NCI-H446 (cell line): ENCODE data around the gene CDYL.

Experiments
- DNase-seq, 2 experiments: peaks; one replicate each; lab custom pipeline; 2025; lab: John Stamatoyannopoulos, UW

CDYL gene

DNA sequence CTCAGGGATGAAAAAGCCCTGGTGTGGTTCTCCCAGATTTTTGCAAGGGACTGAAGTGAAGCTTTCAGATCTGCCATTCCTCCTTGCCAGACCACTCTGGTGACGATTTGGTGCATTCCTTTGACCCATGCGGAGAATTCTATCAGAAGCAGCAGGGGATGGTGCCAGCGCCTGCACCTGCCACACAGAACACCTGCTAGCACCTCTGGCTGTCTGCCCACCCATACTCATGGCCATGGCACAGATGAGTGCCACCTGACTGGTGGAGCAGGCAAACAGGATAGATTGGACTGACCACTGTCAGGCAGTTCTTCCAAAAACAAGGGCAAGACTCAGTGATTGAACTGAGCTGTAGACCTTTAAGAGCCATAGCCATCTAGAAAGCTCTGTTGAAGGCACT lies 107.1 kb downstream of the CDYL start:
- DNase-seq: no peak

DNA sequence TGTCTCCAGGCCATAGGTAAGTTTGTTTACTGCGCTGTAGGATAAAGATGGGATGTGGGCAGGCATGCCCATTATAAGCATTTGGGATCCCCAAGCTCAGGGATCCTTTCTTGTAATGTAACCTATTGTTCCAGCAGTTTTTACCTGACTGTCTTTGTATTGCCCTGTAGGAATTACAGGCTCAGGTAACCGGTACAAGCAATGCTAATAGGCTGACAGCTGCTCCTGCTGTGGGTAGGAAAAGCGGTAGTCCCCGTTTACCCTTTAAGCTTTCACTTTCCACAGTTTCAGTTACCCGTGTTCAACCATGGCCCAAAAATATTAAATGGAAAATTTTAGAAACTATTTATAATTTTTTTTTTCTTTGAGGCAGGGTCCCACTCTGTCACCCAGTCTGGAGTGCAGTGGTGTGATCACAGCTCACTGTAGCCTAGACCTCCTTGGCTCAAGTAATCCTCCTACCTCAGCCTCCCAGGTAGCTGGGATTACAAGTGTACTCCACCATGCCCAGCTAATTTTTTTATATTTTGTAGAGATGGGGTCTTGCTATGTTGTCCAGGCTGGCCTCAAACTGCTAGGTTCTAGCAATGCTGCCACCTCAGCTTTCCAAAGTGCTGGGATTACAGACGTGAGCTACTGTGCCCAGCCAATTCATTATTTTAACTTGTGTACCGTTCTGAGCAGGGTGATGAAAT lies 108.6 kb downstream of the CDYL start:
- no peak for DNase-seq

DNA sequence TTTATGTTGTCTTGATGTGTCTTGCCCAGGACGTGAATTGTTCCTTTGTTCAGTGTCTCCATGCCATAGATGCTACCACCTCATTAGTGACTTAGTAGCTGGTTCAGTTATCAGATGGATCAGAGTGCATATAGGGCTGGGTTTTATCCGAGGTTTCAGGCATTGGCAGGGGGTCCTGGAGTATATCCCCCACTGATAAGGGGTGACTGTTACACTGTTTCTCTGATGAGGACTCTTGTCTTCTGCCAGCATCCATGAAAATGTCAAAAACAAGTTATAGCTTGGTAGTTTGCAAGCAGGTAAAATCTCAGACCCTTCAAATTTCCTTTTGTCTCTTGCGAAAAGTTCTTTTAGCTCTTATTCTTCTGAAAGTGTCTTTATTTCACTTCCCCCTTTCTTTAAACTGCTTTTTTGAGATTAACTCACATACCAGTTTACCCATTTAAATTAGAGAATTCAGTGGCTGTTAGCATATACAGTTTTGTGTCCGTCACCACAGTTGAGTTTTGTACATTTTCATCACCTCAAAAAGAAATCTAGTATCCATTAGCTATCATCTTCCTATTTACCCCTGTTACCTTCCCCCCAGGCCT lies 109.2 kb downstream of the CDYL start:
- no peak for DNase-seq

DNA sequence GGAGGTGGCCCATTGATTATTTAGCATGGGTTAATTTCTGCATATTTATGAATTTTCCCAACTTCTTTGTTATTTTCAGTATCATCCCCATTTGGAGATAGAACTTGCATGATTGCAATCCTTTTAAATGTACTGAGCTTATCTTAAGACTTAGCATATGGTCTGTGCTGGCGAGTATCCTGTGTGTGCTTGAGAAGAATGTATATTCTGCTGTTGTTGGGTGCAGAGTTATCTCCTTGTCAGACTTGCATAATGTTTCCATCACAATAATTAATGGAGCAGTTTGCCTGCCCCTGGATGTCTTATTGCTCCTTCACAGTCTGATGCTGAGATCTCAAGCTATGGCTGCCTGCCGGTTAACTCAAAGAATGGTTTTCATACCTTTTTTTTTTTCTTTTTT lies 112.6 kb downstream of the CDYL start:
- no peak for DNase-seq

DNA sequence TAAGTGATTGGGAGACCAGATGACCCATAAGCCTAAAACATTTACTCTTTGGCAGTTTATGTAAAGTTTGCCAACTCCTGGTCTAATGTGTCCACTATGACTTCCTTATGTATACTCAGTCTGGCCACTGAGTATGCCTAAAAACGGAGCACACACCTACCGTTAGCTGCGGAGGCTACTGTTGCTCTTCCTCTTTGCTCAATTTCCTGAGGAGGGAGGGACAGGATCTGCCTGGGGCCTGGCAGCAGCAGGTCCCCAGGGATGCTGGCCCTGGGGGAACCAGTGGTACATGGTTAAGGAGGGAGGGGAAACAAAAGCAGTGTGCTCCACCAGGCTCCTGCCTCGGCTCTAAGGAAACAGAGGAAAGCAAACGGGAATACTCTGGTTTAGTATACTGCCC lies 113.5 kb downstream of the CDYL start:
- DNase-seq: no peak

DNA sequence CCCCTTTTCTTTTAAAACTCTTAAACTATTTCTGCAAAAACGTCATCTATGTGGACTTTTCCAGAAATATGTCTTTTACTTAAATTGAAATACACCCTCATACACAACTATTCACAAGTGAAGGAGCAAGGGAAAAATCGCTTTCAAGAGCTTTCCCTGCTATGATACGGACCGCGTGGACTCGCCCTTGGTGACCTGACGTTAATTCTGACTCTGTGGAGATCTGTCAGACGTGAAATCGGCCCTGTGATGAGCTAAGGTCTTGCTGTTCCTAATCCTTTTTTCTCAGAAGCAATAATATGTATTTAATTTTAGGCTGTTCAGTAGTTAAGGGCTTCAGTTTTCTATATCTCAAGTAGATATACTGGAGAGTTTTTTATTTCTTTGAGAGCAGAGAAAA lies 114.0 kb downstream of the CDYL start:
- no peak for DNase-seq

DNA sequence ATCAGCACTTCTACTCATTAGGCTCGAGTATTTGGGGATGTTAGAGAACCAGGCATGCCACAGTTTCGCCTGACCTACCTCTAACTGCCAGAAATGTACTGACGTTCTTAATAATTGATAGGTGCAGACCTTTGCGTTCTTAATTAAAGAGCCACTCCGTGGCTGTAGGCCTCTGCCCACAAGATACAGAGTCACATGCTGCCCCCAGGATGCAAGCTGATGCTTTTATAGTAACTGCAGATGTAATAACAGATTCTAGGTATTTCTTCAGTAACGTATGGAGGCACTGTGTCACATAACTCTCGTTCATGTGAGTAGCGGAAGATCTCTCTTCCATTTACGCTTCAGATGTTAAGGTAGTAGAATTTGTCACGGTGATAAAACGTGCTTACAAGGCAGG lies 114.4 kb downstream of the CDYL start:
- no peak for DNase-seq

DNA sequence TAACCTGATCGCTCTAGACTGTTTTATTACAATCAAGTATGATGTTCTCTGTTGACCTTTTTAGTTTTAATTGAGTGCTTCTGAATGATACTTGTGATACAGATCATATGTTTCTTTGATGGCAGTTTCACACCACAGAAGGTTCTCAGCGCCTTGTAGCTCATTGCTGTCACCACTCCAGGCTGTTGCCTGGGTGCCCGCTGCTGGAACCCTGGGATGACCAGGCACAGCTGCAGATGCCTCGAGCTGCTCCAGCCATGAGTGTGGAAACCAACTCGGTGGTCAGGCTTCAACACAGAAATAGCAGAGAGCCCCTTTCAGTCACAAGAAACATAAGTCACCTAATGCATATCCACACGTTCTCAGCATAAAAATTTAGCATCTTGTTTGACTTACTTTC lies 114.9 kb downstream of the CDYL start:
- no peak for DNase-seq

DNA sequence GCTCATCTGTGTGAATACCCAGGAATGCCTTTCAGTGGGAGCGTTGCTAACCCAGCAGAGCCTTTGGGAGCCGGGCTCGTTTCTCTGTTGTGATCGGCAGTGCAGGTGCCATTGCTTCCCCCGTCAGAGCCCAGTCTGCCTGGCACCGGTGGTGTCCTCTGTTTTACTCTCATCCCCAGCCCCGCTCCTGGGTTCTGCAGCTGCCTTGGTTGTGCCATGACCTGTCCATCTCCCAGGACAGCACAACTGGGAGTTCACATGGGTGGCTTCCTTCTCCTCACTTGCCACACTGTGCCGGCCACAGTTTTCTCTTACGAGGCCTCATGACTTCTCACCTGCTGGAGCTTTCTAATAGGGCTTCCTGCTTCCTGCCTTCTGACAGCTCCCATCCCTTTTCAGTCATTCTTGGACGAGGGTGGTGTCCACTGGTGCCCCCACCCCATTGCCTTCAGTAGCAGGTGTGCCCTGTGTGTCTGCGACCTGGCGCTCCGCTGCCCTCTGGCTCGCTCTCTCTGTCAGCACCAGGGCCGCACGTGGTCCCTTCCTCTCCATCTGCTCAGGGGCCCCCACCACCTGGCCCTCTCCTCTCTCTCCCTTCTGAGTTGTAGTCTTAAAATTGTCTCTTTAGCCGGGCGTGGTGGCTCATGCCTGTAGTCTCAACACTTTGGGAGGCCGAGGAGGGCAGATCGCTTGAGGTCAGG lies 116.7 kb downstream of the CDYL start:
- no peak for DNase-seq

DNA sequence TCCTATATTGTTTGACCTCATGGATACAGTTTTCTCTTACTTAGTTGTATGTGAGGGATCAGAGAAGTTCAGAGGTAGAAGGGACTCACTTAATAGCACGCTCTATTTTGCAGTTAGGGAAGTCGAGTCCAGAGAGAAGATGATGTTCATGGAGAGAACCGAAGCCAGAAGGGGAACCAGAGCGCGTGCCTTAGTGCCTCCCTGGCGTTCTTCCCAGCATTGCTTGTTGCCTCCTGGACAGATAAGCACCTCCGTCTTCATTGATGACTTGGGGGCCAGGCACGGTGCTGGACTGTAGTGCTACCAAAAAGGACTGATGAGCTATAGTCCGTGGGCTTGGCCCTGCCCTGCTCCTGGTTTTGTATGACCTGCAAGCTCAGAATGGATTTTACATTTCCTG lies 117.8 kb downstream of the CDYL start:
- DNase-seq: no peak

DNA sequence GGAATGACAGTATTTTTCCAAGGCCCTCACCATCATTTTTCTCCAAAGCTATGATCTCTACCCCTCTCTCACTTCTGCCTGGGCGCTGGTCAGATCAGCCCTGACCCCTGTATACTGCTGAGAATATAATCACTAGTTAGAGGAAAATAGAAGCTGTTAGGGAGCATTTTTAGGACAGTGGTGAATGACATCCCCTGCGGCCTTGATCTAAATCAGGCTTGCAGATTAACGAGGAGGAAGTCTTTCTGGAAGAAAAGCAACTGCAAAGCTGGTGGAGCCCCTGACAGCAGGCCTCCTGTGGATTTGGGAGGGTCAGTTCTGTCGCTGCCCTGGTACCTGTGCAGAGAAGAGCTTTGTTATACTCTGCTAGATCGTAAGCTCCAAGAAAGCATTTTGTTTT lies 119.8 kb downstream of the CDYL start:
- no peak for DNase-seq

DNA sequence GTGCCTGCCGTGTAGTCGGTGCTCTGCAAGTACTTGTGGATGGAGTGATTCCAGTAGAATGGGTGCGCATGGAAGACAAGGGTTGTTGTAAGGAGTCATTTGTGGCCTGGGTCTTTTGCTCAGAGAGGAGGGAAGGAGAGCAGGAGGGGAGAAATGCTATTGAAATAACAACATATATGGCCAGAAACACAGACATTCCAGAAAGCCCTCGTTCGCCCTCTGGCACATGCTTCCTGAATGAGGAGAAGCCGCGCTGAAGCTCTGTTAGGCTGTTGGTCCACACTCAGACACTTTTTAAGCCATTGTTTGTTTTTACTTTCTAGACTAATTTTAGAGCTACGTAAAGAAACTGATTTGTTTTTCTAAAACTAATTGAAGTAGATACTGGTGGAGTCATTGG lies 120.2 kb downstream of the CDYL start:
- no peak for DNase-seq

DNA sequence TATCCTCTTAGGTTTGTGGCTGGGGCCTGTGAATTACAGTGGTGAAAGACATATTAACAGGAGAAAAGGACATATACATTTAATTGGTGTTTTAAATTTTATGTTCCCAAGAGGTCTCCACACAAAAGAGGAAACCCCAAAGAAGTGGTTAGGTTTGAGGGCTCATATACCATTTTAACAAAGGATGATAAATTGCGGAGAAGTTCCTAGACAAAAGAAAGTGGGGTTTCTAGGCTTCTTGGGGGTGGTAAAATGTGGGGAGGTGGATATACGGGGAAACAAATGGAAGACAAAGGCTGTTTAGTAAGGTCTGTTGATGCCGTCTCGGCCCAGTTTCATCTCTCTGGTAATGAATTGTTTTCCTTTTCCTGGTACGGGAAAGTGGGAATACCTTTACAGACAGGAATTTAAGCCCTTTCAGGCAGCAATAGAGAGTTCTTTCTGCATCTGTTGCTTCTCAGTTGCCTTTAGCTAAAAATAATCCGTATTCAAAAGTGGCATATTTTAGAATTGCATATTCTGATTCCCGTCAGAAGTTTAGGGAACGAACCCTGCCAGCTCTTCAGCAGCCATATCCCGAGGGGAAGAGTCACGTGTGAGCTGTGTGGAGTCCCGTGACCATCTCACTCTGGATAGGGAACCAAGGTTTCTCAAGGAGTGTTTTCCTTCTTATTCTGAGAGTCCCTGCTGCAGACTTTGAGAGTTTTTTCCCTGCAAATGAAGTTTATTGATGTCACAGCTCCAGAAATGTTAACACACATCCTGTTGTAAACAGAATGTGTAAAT lies 123.2 kb downstream of the CDYL start:
- no peak for DNase-seq

DNA sequence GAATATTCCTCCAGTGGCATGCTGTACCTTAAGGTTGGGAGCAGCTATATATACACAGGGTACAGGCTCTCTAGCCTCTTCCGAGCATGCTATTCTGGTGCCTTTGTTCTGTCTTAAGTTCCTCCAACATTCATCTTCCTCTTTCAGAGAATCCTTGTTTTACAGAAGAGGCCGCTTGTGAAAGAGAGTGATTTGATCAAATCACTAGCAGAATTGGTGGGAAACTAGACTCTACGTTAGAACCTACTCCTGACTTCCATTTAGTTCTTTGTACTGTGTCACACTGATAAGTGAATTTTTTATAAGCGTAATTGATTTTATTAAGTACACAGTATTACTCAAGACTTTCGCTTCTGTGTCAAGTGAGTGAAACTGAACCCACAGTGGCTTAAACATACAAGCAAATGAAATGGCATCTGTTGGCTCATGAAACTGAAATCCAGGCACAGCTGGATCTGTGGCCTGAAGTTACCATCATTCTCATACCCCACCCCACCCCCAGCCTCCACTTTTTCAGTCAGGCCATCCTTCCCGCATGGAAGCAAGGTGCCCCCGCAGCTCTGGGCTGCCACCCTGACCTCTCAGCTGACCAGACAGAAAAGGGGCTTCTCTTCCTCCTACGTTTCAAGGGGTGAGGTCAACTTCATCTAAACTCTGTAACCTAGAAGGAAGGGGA lies 125.3 kb downstream of the CDYL start:
- no peak for DNase-seq

DNA sequence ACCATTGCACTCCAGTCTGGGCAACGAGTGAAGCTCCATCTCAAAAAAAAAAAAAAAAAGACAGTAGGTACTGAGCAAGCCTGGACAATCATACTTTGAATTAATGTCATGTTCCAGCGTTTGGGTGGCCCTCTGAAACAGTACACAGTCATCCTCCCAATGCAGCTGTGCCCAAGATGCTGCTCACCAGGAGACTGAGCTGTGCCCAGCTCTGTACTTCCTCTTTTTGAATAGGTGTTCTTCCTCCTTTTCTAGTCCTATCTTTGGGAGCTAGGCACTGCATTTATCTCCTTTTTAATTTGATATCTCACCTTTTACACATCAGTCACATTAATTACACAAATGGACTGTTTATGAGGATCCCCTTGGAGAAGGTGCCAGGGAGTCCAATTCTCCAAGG lies 126.2 kb downstream of the CDYL start:
- DNase-seq: no peak

DNA sequence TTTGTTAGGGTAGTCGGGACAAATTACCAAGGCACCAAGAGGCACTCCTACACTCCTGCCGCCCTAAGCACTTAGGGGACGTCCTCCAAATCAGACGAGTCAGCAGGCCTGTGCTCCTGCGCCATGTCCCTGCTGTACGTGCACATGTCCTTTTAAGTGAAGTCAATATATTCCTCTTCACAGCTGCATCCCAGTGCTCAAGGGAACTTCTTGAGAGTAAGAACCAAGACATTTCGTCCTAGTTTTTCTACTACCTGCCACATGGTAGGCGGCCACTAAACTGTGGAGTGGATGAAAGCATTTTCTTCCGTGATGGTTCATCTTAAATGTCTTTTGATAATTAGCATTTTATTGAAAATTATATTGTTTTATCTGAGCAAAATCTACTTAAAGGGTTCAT lies 126.9 kb downstream of the CDYL start:
- DNase-seq: no peak

DNA sequence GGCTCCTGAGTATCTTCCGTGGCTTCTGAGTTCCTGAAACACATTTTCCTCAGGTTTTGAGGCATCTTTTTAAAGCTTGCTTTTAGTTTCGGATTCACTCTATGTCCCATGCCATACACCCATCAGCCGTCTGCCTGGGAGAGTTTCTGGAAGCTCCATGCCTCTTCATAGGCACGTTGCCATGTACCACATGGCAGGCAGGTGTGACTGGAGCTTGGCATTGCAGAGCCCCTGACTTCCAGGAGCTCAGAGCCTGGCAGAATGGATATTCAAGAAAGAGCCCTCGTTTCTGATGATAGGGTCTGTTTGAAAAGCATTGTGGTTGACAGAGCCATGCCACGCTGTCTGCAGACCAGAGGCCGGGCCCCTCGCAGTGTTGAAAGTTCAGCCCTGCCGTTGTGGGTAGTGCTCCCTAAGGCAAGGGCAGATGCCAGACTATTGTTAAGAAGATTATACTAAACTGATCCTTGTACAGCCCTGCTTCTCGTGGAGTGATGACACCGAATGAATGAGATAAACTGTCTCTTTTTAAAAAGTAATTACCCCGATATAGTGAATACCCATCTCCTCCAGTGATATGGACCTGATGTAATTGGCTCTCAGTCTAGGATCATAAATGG lies 127.7 kb downstream of the CDYL start:
- DNase-seq: no peak

DNA sequence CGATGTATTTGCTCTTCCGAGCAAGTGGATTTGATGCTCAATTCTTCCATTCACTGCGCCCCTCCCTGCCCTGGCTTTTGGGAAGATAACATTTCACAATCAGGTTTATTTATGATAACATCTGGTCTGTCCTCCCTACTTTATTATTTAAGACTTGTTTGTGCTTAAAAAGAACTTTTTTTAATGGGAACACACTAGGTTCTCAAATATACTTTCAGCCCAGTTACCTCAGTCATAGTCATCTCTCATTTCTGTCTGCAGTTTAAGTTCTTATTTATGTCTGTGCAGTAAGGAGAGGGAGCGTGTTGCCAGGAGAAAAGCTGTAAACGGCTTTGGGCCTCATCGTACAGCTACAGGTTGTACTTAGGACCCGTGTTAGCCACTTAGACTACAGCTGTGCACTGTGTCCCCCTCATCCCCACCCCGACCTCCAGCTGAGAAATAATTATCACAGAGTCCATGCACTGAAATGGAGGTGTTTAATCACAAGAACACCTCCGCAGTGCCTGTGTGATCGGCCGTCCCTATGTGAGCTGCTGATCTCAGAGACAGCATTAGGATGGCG lies 128.3 kb downstream of the CDYL start:
- DNase-seq: no peak

DNA sequence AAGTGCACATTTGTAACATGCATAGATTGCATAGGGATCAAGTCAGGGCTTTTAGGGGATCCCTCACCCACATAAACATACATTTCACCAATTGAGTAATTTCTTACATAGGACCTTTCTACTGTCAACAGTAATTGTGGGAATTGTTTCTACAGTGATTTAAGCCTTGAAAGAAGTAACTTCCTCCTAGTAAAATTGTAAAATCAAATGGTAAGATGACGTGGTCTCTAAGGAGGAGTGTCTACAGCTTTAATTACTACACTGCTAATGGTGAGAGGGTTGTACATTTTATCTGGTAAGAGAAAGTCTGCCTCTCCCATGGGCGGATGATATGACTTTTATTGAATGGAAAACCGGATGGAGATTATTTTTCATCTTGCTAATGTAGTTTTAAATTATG lies 129.6 kb downstream of the CDYL start:
- no peak for DNase-seq

DNA sequence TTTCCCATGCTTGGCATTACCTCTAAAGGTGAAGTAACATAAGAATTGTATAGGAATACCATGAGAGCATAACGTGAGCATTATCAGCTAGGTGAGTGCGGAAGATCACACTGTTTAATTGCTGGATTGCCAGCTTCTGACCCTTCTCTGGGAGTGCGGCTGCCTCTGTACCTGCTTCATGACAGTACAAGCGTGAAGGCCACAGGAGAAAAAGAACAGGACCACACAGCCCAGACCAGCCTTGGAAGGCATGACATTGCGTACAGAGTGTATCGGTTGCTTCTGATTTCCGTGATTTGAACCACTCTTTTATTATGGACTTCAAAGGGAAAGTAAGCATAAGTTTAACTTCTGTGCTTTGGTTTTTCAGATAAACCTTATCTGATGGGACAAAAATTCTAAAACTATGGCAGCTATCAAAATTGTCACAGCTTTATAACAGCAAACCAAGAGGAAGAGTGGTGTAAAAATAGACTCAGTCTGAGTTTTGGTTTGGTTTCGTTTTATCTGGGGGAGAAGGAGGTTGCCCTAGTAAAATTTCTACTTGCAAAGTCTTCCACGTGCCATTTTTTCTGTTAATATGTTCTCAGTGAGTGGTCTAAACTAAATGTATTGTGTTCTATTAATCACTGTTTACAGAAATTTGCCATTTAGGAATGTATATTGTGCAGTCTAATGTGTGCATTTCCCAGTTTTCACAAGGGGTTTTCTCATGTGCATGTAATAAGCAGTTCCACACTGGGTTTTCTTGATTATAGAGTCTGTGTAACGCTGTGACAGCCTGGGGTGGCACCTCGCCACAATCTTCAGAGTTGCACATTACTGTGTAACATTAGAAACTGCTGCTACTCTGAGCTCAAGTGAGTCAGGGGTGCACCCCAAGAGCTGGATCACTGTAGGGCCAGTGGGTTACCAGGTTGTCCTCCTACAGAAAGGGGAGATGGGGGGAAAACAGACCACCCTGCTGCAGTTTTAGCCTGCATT lies 130.4 kb downstream of the CDYL start:
- DNase-seq: no peak
